Measurements from ENCODE around the gene ZNRD2.
A peak's percentile ranks its signal among the peaks of the same experiment; 100 is the strongest.
"Not testable (repeated sequence)": the region's sequence is repeated elsewhere in the genome, so short reads cannot be mapped to it uniquely, and the experiment has no call there.

Gene ZNRD2

DNA sequence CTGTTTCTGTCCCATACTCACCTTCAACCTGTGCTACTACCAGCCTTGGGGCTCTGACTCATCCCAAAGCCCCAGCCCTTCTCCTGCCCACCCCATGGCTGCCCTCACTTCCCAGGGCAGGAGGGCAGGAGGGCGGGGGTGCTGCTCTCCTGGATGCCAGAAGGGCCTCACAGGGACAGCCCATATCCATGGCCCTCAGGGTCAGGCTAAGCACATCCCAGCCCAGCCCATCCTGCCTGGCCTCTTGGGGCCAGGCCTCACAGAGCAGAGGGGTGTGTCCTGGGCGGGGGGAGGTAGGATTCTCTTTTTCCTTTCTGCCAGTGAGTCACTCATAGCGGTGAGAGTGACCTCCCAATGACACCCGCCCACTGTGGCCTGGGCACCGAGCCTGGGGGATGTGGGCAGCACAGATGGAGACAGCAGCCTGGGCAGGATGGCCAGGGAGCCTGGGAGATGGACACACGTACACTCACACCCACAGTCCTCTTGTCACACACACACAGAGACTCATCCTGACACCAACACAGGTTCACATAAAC, 14.5 kb upstream of the ZNRD2 start:
- DNase-seq (ENCODE audit: low spot score), result peak; percentile 91

DNA sequence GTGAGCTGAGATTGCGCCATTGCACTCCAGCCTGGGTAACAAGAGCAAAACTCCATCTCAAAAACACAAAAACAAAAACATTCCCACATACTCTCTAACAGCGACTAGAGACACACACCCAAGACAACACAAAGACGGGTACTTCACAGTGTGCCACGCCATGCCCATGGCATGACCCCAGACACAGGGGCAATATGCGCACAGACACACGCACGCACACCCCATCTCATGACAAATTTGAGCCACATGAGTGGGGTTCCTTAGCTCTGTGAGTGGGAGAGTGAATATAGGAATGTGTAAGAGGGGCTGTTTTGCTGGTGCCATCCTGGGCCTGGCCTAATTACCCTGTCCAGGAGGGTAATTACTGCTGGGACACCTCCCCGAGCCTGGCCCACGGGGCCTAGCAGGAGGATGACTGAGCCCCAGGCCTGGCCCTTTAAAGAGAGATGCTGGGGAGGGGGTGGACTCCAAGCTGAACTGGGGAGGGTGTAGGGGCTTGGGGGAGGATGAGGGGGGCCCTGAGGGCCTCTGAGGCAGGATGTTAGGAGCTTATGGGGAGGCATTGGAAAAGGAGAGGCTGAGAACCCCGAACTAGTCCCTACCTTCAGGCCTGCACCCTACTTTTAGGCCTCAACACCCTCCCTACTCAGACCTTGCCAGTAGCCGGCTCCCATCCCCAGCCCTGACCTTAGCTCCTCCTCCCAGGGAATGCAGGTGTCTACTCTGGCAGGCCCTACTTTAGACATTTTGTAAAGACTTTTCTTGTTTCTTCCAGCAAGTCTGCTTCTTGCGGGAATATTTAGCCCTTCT, 13.6 kb upstream of the ZNRD2 start:
- DNase-seq (ENCODE audit: low spot score), result no peak

DNA sequence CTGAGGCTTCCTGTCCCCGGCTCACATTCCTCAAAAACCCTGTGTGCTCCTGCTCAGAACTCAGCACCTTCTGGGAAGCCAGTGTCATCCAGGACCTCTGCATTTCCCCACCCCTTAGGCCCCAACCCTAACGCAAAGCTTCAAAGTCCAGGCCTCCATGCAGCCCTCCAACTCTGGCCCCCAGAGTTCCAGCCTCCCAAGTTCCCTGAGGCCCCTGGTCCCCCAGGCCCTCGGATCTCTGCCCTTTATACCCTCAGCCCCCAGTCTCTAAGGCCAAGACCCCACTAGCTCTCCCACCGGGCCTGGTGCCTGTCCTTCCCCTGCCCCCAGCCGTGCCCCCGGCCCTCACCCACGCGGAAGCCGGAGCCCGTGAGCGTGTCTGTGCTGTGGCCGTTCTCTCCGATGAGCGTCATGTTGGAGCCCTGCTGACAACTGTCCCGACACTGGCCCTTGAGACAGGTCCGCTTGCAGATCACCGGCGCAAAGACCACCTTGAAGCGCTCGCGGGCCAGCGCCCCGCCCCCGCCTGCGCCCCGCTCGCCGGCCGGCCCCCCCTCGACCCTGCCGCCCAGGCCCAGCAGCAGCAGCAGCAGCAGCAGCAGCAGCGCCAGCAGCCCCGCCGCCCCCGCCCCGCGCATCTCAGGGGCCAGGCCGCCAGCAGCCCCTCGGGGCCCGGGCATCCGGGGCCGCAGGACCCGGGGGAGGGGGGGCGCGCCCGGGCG, 12.8 kb upstream of the ZNRD2 start:
- DNase-seq (ENCODE audit: low spot score), result no peak

DNA sequence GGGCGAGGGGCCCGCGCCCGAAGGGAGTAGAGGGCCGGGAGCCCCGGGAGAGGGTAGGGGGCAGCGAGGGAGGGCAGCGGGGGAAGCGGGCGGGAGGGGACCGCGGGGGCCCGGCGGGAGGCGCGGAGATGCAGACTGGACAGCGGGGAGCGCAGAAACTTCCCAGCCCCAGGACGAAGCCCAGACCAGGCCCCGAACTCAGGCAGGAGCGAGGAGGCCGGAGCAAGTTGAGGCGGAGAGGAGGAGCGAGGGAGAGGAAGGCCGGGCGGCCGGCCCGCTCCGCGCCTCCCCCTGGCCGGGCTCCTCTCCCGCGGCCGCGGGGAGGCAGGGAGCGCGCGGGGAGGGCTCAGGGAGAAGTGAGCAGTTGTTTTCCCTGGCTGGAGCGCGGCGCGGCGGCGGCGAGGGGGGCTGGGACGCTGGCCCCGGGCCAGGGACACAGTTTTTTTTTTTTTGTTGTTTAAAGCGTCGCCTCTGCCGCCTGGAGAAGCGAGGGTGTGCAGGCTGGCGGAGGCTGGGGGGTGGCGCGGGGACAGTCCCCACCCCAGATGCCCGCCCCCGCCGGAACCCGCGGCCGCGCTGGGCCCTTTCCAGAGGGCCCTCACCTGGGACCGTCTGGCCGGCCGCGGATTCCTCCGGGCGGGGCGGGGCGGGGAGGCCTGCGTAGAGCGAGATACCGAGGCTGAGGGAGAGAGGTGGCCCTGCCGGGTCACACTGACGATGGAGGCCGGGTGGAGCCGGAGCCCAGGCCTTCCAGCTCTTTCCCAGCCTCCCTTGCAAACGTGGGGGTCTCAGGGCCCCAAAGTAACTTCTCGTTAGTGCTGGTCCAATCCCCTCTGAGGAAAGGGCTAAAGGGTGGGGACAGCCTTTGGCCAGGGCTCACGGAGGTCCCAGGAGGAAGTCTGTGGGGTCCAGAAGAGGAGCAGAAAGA, 12.0 kb upstream of the ZNRD2 start, which contains the start of gene LTBP3:
Gene LTBP3 (minus strand): TSS at position 358 of the 928 bp plus-strand sequence. CDS start 400 bp downstream, outside the sequence.
- peak; percentile 92 for DNase-seq (ENCODE audit: low spot score)

DNA sequence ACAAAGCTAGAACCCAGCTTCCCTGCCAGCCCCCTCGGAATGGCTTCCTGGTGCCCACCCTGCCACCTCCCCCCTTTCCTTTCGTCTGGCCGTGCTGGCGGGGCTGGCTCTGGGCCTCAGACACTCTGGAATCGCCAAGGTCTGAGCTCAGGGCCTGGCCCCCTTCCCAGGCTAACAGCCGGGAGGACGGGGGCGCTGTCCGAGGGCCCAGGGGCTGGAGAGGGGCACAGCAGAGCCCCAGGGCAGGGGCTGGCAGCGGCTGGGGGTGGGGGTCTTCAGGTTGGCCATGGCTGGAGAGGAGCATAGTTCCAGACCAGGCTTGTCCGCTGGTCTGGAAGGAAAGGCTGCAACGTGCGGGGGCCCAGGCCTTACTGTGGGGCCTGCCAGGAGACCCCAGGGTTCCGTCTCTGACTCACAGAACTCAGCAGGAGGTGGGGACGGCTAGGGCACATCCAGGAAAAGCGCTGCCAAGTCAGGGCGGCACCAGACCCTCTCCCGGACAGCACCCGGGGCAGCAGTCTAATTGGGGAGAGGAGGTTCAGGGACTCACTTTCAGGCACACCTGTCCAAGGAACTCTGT, 11.3 kb upstream of the ZNRD2 start:
- DNase-seq (ENCODE audit: low spot score), result peak; percentile 67

DNA sequence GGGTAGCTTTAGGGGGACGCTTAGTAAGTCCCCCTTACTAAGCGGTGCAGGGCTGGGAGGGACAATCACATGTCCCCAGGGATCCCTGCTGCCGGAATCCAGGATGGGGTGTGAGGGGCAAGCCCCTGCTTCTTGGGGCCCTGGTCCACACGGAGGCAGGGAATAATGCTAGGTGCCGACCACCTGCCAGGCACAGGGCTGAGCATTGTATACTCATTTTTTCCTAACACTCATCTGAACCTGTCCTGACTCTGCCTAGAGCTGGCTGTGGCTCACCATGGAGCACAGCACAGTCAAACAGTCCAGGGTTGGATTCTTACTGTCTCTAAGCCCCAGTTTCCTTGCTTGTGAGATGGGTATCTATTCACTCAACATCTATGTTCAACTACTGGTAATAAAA, 10.7 kb upstream of the ZNRD2 start:
- no peak for DNase-seq (ENCODE audit: low spot score)

DNA sequence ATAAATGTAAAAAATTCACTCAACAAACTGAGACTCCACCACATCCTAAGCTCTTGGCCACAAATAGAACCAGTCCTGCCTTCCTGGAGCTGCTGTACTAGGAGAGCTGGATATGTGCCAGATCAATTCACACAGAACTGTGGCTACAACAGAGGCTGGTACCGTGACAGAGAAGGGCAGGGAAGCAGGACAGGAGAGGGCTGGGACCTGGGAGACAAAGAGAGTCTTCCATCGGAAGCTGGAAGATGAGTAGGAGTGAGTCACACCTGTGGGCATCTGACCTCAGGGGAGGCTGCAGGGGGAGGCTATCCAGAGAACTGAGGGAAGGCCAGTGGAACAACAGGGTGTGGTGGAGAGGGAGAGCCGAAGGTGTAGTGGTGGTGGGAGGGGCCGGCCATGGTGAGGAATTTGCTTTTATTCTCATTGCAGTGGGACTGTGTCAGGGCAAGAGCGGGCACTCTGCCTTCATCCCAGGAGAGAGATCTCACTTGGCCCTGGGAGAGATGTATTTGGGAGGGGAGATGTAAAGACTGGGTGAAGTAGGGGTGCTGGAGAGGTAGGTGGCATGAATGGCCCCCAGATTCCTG, 10.2 kb upstream of the ZNRD2 start:
- DNase-seq (ENCODE audit: low spot score), result no peak

DNA sequence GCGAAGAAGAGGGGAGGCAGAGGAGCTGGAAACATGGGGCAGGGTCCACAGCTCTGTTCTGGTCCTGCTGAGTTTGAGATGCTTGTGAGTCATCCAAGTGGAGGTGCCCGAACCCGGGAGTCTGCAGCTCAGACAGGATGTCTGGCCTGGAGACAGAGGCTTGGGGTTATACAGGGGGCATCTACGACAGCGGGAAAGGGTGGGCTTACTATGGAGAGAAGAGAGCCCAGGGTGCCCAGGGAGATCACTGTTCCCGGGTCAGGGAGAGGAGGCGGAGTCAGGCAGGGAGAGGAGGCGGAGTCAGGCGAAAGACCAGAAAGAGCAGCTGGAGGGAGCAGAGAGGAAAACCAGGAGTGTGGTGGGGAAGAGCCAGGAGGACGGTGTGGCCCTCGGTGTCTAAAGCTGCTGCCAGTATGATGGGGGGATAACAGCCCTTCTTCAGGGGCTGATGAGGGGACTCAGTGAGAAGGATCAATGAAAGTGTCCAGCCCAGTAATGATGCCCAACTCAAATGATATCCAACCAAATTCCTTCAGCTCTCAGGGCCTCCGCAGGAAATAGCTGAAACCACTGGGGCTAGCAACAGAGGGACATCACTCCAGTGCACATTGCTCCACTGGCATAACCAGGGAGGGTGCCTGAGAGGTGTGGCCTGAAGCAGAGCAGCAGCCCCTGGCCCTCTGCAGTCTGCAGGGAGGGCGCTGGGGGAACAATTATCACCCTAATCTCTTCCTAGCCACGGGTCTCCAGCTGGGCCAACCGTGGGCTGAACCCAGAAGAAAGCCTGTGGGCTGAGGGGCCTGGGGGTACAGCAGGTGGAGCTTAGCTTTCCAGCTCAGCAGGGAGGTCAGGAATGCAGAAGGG, 9.5 kb upstream of the ZNRD2 start:
- DNase-seq (ENCODE audit: low spot score), result no peak

DNA sequence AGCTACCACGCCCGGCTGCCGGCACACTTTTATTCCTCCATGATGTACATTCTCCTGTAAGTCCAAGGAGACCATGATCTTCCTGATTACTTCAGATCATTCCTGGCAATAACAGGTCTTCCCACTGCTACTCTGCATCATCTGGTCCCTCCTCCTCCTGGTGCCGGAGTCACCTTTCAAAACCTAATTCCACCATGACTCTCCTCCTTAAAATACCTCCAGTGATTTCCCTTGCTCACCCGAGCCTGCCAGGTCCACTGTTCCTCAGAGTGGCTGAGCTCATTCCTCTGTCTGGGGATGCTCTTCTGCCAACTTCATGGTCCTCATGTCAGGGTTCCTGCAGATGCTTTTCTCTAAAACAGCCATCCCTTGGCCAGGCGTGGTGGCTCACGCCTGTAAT, 8.3 kb upstream of the ZNRD2 start:
- DNase-seq (ENCODE audit: low spot score), result no peak

DNA sequence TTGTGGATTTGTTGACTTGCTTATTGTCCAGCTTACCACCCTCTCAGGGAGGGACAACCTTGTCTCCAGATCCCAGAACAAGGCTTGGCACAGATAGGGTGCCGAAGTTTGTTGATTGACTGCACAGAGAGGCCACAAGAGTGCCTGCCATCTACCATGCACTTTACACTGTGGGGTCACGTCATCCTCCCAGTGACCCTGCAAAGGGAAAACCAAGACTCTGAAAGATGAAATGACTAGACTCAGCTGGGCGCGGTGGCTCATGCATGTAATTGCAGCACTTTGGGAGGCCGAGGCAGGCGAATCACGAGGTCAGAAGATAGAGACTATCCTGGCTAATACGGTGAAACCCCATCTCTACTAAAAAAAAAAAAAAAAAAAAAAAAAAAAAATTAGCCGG, 7.5 kb upstream of the ZNRD2 start:
- DNase-seq (ENCODE audit: low spot score), result no peak

DNA sequence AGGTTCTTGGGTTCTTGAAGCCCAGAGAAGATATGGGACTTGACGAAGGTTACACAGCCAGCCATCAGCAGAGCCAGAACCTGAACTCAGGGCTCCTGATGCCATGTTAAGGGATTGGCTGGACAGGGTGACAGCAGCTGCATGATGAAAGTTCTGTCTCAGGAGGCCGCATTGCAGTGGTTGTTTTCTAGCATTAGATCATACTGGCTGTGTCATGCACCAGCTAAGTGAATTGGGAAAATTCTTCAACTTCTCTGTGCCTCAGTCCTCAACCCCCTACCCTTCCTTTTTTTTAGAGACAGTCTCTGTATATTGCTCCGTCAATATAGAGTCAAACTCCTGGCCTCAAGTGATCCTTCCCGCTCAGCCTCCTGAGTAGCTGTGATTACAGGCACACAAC, 6.7 kb upstream of the ZNRD2 start:
- DNase-seq (ENCODE audit: low spot score), result no peak

DNA sequence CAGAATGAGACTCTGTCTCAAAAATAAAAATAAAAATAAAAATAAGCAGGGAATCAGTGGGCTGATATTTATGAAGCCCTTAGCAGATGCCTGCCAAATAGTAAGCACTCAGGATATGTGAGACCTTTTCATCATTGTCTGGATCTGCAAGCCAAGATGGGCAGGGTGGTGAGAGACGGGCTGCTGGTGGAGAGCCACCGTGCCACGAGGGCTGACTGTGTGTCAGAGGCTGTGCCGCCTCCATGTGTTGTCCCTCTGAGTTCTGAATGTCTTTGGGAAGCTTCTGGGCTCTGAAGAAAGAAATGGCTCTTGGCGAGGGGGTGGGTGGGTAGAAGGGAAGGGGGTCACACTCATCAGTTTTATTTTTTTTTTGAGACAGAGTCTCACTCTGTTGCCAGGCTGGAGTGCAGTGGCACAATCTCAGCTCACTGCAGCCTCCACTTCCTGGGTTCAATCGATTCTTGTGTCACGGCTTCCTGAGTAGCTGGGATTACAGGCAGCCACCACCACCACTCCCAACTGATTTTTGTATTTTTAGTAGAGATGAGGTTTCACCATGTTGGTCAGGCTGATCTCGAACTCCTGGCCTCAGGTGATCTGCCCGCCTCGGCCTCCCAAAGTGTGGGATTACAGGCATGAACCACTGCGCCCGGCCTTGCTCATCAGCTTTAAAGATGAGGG, 5.3 kb upstream of the ZNRD2 start:
- DNase-seq (ENCODE audit: low spot score), result not testable (repeated sequence)

DNA sequence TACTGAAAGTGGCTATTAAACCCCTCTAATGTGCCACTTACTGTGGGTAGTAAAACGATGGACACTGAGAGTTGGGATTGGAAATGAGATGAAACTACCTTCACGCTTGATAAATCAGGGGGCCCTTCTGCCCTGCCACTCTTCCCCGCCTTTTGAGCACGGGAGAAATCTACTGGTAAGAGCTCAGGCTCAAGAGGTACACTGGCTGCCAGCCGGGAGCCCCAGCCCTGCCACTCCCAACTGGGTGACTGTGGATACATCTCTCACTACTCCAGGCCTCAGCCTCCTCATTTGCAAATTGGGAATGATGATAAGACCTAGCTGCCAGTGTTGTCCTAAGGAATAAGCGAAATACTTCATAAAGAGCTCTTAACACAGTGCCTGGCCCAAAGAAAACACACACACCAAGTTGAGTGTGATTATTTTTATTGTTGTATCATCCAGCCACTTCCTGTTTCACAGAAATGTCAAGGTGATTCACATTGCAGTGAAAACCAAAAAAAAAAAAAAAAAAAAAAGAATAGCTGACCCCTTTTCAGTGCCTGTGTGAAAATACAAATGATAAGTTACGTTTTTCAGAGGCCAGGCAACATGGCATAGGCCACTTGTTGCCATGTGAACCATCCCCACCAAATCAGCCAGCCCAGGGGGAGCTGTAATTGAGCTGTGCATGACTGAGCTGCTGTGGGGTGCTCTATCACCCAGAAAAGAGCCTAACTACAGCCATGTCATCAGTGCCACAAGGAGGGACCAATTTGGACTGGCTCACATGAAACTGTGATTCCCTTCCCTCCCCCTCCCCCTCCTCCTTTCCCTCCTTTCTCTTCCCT, 4.4 kb upstream of the ZNRD2 start:
- no peak for DNase-seq (ENCODE audit: low spot score)

DNA sequence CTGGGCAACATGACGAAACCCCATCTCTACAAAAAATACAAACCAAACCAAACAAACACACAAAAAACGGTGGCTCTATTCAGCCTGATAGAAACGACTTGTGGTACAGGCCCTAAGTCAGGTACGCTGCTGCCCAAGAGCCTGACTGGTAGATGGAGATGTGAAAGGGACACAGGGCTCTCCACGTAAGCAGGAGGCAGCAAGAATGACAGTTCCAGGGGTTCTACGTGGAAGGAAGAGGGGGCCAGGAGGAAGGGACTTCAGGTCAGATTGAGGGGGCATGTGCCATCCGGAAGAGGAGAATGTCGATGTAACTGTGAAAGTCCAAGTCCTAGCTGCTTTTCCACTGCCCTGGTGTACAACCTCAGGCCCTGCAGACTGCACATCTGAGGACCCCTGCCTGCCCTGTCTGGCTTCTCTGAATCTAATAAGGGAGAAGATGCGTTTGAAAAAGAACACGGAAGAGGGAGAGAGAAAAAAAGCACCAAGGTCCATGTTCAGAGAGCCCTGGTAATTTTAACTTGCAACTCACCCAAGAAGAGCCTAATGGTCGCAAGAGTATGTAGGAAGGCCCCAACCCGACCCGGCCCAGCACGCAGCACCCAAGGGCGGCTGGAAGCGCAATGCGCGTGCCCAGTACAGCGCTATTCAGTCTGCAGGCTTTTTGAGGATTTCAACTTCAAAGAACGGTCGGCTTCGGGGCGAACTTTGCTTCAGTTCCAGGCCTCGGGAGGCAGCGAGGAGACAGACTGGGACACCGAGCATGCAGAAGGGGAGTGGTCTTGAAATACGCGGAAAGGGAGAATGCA, 909 bp upstream of the ZNRD2 start:
- no peak for DNase-seq (ENCODE audit: low spot score)

DNA sequence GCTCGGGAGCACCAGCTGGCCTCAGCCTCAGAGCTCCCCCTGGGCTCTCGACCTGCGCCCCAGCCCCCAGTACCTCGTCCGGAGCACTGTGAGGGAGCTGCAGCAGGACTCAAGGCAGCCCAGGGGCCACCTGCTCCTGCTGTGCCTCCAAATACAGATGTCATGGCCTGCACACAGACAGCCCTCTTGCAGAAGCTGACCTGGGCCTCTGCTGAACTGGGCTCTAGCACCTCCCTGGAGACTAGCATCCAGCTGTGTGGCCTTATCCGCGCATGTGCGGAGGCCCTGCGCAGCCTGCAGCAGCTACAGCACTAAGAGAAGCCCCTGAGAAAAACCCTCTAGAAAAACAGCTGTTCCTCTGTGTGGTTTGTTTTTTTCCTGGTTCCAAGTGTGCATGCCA, 1.1 kb downstream of the ZNRD2 start:
- no peak for DNase-seq (ENCODE audit: low spot score)

DNA sequence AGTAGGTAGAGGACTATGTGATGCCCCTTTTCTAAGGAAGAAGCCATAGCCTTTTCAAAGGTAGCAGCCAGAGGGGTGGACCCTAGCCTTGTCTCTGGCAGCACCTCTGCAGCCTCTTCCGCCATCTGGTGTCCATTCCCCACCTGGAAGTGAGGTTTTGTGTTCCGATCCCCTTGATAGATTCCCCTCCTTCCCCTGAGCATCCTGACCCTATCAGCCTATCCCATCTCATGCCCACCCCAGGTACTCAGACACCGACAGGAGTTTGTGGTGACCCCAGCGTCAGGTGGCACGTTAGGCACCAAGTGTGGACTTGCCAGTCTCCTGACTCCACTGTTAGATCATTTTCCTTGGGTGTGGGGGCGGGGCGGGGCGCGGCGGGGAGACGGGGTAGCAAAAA, 1.7 kb downstream of the ZNRD2 start:
- DNase-seq (ENCODE audit: low spot score), result no peak

DNA sequence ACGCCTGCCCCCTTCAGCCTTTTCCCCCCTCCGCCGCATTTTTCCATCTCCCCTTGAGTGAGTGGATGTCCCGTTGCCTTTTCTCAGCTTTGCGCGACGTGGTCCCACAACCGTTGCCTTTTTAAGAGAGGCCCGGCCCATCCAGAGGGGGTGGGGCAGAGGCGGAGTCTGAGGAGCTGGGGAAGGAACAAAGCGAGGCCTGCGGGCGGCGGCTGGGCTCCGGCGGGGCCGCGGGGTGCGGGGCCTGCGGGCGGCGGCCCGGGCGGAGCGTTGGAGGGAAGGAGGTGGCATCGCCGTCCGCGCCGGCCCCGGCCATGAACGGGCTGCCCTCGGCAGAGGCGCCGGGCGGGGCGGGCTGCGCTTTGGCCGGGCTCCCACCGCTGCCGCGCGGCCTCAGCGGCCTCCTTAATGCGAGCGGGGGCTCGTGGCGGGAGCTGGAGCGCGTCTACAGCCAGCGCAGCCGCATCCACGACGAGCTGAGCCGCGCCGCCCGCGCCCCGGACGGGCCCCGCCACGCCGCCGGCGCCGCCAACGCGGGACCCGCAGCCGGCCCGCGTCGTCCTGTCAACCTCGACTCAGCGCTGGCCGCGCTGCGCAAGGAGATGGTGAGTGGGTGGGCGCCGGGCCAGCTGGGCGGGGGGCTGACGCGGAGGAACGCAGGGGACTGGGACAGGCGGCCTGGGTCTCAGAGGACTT, 2.2 kb downstream of the ZNRD2 start, which contains the start of gene FAM89B:
Gene FAM89B (plus strand): TSS at position 183 of the 696 bp plus-strand sequence. CDS start 132 bp downstream, at position 315.
- DNase-seq (ENCODE audit: low spot score), result peak; percentile 86

Data from AG20443 (cell line).